GM12878 (cell line): ENCODE data around the gene CDC42BPB. TPM values are rescaled to one million over a fixed set of nuclear protein-coding genes. Genes with fewer than 3 reads are reported as not detected.

Experiments used
- ATAC-seq: fragments of 200-7000 bp; cut with Tn5 transposase; 3 replicates; pipeline ENCODE4 v1.9.1; 2020; ENCODE audit warnings: mild to moderate bottlenecking, moderate library complexity
- BruUV-seq: library from RNA; stranded (reverse); fragments of 400-500 nt; replicated peaks from 2 replicates; lab custom pipeline; 2021; lab: Mats Ljungman, UMichigan
- CTCF ChIA-PET: fragments of 300-600 bp; sonication (Branson Sonifier 250); formaldehyde crosslinking; extraction: SDS; loops from one replicate; lab custom pipeline; 2021; ENCODE audit warnings: inconsistent platforms; lab: Yijun Ruan, JAX
- POLR2A ChIA-PET: fragments of 350-600 bp; formaldehyde crosslinking; extraction: SDS; loops from one replicate; lab custom pipeline; 2021; ENCODE audit warnings: inconsistent platforms; lab: Charles Lee
- RAD21 ChIA-PET: fragments of 300-600 bp; sonication (Branson Sonifier 250); formaldehyde crosslinking; loops from one replicate; lab custom pipeline; 2023; ENCODE audit warnings: antibody characterized with exemption; ENCODE audit not compliant: unreplicated experiment; lab: Charles Lee
- SMC1A ChIA-PET: fragments of 300-600 bp; sonication (Branson Sonifier 250); formaldehyde crosslinking; loops from one replicate; lab custom pipeline; 2023; ENCODE audit not compliant: unreplicated experiment, uncharacterized antibody; lab: Charles Lee
- DNase-seq: peaks from one replicate; pipeline ENCODE4 v3.0.0-alpha.2; 2011; ENCODE audit warnings: low read depth, low spot score
- FAIRE-seq: peaks from 3 replicates; lab custom pipeline; 2011; peaks lifted over from hg19 to GRCh38; lab: Jason Lieb, UNC
- H2AFZ ChIP-seq: 2 replicates; pipeline ENCODE4 v1.6.0; 2011; ENCODE audit warnings: low read depth, low read length, control low read depth; ENCODE audit not compliant: control insufficient read depth
- H3K27ac ChIP-seq: 2 replicates; pipeline ENCODE4 v1.5.1; 2011; ENCODE audit warnings: control low read depth; ENCODE audit not compliant: control insufficient read depth, insufficient read depth
- H3K27me3 ChIP-seq, 2 experiments: replicated peaks in 1 of 2; 2 replicates each; pipeline versions ENCODE4 v1.6.0 to v1.6.1; 2011; ENCODE audit warnings: low read length in 1 of 2; ENCODE audit not compliant: control insufficient read depth in 2 of 2, insufficient read depth in 2 of 2
- H3K36me3 ChIP-seq, 2 experiments: 2 replicates each; pipeline ENCODE4 v1.5.1; 2011; ENCODE audit warnings: low read length in 1 of 2; ENCODE audit not compliant: control insufficient read depth in 2 of 2, insufficient read depth in 2 of 2
- H3K4me1 ChIP-seq: 2 replicates; pipeline ENCODE4 v1.6.1; 2011; ENCODE audit warnings: mild to moderate bottlenecking, low read length, moderate library complexity, mixed read lengths; ENCODE audit not compliant: control insufficient read depth, insufficient read depth
- H3K4me2 ChIP-seq: 2 replicates; pipeline ENCODE4 v1.6.0; 2011; ENCODE audit warnings: control low read depth; ENCODE audit not compliant: control insufficient read depth, insufficient read depth
- H3K4me3 ChIP-seq: fragments of 200-600 bp; sonication (generic); 2 replicates; pipeline ENCODE4 v1.5.1; 2016
- H3K79me2 ChIP-seq: 2 replicates; pipeline ENCODE4 v1.6.0; 2011; ENCODE audit warnings: low read length; ENCODE audit not compliant: control insufficient read depth, insufficient read depth
- H3K9ac ChIP-seq: 2 replicates; pipeline ENCODE4 v1.8.0; 2011; ENCODE audit warnings: low read length, control low read depth, mixed read lengths; ENCODE audit not compliant: control insufficient read depth, insufficient read depth
- H3K9me3 ChIP-seq: replicated peaks from 3 replicates; pipeline ENCODE4 v1.5.1; 2011; ENCODE audit warnings: mild to moderate bottlenecking, low read length; ENCODE audit not compliant: control insufficient read depth, insufficient read depth
- H4K20me1 ChIP-seq: 2 replicates; pipeline ENCODE4 v1.6.0; 2011; ENCODE audit not compliant: control insufficient read depth, insufficient read depth
- BHLHE40 ChIP-seq, 2 experiments: fragments of 450-650 bp in 1 of 2; IDR thresholded peaks; 2 replicates each; pipeline ENCODE4 v1.6.1; 2011 to 2017; ENCODE audit warnings: low read depth in 2 of 2, borderline replicate concordance in 1 of 2, improper control_type of control experiment in 1 of 2, low read length in 1 of 2, mild to moderate bottlenecking in 1 of 2
- EGR1 ChIP-seq, 2 experiments: IDR thresholded peaks; 1 replicate in 1 of 2; 2 replicates in 1 of 2; pipeline ENCODE4 v1.6.1; 2011 to 2012; ENCODE audit warnings: low read depth in 2 of 2, low read length in 2 of 2, borderline replicate concordance in 1 of 2, mild to moderate bottlenecking in 1 of 2, moderate library complexity in 1 of 2
- MXI1 ChIP-seq: fragments of 150-350 bp; IDR thresholded peaks from 2 replicates; pipeline ENCODE4 v1.6.1; 2011; ENCODE audit warnings: low read depth, mild to moderate bottlenecking, inconsistent platforms, low read length, improper control_type of control experiment
- NFXL1 ChIP-seq: fragments of 450-650 bp; IDR thresholded peaks from 2 replicates; pipeline ENCODE4 v1.6.1; 2017; ENCODE audit warnings: antibody characterized with exemption, mild to moderate bottlenecking, borderline replicate concordance
- NR2F1 ChIP-seq: fragments of 450-650 bp; conservative IDR thresholded peaks from 2 replicates; pipeline ENCODE4 v1.6.1; 2017; ENCODE audit warnings: mild to moderate bottlenecking
- PAX5 ChIP-seq: IDR thresholded peaks from 2 replicates; pipeline ENCODE4 v1.6.1; 2011; ENCODE audit warnings: low read depth, low read length, borderline replicate concordance
- RUNX3 ChIP-seq: IDR thresholded peaks from 2 replicates; pipeline ENCODE4 v1.6.1; 2012; ENCODE audit warnings: low read length, inconsistent platforms
- SIX5 ChIP-seq: IDR thresholded peaks from 2 replicates; pipeline ENCODE4 v1.6.1; 2011; ENCODE audit warnings: mild to moderate bottlenecking, low read depth, low read length, moderate library complexity; ENCODE audit not compliant: severe bottlenecking
- whole genome bisulfite sequencing: methylation state at CpG from one replicate; pipeline ENCODE4 v1.1.6; 2016; ENCODE audit warnings: low lambda C conversion rate; ENCODE audit not compliant: insufficient replicate concordance, insufficient coverage; ENCODE audit errors: missing lambda C conversion rate; 5-methylcytosine and 5-hydroxymethylcytosine counted together
- in situ Hi-C: fragments of 300-500 bp; cut with MboI; formaldehyde crosslinking; loops from 9 replicates; pipeline ENCODE4 v1.14.3; 2018; ENCODE audit warnings: mixed read lengths
- intact Hi-C: fragments of 100-400 bp; cut with micrococcal nuclease; formaldehyde crosslinking; loops from one replicate; pipeline ENCODE4 v1.14.2; 2022; ENCODE audit not compliant: unreplicated experiment
- polyA plus RNA-seq, 11 experiments: library from polyadenylated mRNA; depleted of rRNA in 4 of 11; unstranded in 6 of 11; stranded (reverse) in 5 of 11; fragments of >200 nt; fragmentation: Nextera tagmentation in 4 of 11; fragmentation: Illumina TruSeq in 1 of 11; extraction: Ambion mirVana in 4 of 11; extraction: Trizol in 1 of 11; gene quantifications; 1 replicate in 1 of 11; 2 replicates in 10 of 11; pipeline versions ENCODE4 v1.2.1 to v1.2.3, GENCODE V29; 2011 to 2016; ENCODE audit warnings: inconsistent platforms in 2 of 11, missing spikeins in 2 of 11, low read depth in 1 of 11
- total RNA-seq, 4 experiments: library from RNA; depleted of rRNA in 3 of 4; stranded (reverse); fragments of >200 nt in 3 of 4; fragmentation: Illumina TruSeq in 1 of 4; extraction: Trizol in 1 of 4; gene quantifications; 2 replicates each; pipeline versions ENCODE4 v1.2.1 to v1.2.3, GENCODE V29; 2013 to 2021

Gene CDC42BPB
- total and polyA plus RNA-seq, 10 of the 15 experiments (the other 5 are each of a cell fraction or from before 2014, with no cell fraction given): 0.42 to 22.1 (median 13.3) TPM

DNA sequence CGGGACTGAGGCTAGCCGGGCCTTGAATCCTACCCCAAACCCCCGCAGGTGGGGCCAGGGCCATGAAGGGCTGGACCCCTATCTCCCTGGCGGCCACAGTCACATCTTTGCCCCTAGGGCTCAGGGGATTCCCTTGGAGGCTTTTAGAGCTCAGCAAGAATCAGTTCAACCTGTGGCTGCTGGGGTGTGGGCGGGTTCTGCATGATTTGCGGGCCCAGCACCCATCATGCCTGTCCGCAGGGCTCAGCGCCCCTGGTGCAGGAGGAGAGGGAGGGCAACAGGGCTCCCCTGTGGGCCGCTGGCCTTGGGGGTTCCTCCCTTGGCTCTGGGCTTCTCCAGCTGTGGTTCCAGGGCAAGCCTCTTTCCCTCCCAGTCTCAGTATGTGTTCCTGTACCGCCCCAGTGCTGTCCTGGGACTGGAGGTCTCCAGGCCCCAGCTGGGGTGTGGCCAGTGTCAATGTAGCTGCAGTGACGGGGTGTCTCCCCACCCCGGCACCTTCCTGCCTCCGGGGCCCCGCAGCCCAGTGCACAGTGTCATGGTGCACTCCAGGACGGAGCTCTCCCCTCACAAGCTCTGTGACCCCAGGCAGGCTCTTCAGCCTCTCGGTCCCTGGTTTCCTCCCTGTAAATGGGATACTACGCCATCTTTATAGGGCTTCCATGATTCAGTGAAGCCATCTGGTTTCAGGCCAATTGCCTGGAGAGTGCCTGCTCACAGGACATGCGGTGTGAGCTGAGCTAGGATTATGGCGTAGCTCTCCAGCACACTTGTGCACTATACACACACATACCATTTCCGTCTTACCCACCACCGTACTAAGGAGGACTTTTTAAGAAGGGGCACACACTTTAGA, 16.8 kb upstream of the CDC42BPB start:
- FAIRE-seq: no peak
- H3K4me1 ChIP-seq: peaks cover 8% of the 10 kb centered on the region
- ChIA-PET RAD21 (interaction anchor here (0.9 to 2.3 kb wide), 12 partner anchors 12 to 381 kb away, joined by 3 to 14 read pairs (median 5); no protein-coding TSS in a partner anchor), CTCF (interaction anchor here (0.6 to 4.3 kb wide), 15 partner anchors 20 to 498 kb away, joined by 3 to 25 read pairs (median 4); partner anchors contain the start of gene EXOC3L4), SMC1A (interaction anchor here (0.7 to 2.2 kb wide), 11 partner anchors 9 to 425 kb away, joined by 3 to 7 read pairs (median 3); no protein-coding TSS in a partner anchor), POLR2A (no interaction called here)
- peak; percentile 30 for ATAC-seq
- WGBS: 38% methylated on average over 21 of the region's 21 CpGs
- no peak overlapping the region for H3K4me3 ChIP-seq
- H3K27ac ChIP-seq: no peak overlapping the region
- H3K36me3 ChIP-seq: no peaks in the 10 kb centered on the region
- no peaks in the 10 kb centered on the region for H3K9me3 ChIP-seq
- no peaks in the 10 kb centered on the region for H4K20me1 ChIP-seq
- H3K79me2 ChIP-seq: no peaks in the 10 kb centered on the region
- DNase-seq: no peak
- no peak overlapping the region for H2AFZ ChIP-seq
- H3K27me3 ChIP-seq: no peaks in the 10 kb centered on the region; a peak in 2 of 4 replicates
- no TSS peak for BruUV-seq
- intact Hi-C loops: no loop called here
- H3K9ac ChIP-seq: no peak overlapping the region
- TF ChIP-seq BHLHE40 (IDR thresholded peaks at IDR 0.05; ENCODE audit: borderline replicate concordance in 1 of 2, low read depth in 2 of 2, low read length in 1 of 2) (peak in 1 of 2 experiments; percentile 14; a peak in 1 of 4 replicates), EGR1 (IDR thresholded peaks at IDR 0.05; ENCODE audit: borderline replicate concordance in 1 of 2, low read depth in 2 of 2, low read length in 2 of 2) (0 out of 3 replicates have a peak, but pooled peaks of 1 of the 2 experiments have one; percentile 19), NFXL1 (no peak), SIX5 (no peak), MXI1 (no peak), NR2F1 (0 out of 2 replicates have a peak, but pooled peaks have one; percentile 14), RUNX3 (0 out of 2 replicates have a peak, but pooled peaks have one; percentile 20), PAX5 (0 out of 2 replicates have a peak, but pooled peaks have one; percentile 39)
- H3K4me2 ChIP-seq: no peak overlapping the region
- in situ Hi-C loops: no loop called here
